HG02798 (cell line): ENCODE measurements around the gene ACSF2.

ENCODE experiments used
- ATAC-seq: cut with Tn5 transposase; IDR thresholded peaks from one replicate; pipeline ENCODE4 v1.9.1; 2021; ENCODE audit warnings: mild to moderate bottlenecking; ENCODE audit not compliant: unreplicated experiment, poor library complexity

Gene ACSF2

GRCh38 chr17:50517504-50518383 lies 91.7 kb downstream of the ACSF2 start:
- no peak for ATAC-seq

DNA sequence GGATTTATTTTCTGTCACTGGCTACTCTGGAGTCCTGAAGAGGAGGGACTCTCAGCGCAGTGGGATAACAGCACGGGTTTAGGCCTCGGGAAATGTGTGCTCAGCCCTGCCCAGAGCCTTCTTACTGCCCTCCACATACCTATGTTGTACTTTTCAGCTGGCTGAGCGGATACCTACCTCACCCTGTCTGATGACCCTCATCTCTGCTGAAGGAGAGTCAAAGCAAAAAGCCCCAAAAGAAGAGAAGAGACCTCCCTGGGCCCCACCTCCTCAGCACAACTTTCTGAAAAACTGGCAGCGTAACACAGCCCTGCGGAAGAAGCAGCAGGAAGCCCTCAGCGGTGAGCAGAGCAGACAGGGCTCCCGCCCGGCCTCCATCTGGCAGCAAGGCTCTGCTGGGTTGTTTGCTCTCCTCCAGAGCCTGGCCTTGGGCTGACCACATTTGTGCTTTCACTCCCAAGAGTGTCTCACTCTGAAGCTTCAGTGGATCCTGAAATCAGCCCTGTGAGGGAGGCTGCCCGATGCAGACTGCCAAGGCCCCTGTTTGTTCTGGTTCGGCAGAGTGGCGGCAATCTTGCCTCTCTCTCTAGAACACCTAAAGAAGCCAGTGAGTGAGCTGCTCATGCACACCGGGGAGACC lies 92.5 kb downstream of the ACSF2 start:
- ATAC-seq: no peak

- no peak for ATAC-seq
Measured at GRCh38 chr17:50519141-50519834, 93.3 kb downstream of the ACSF2 start.

DNA sequence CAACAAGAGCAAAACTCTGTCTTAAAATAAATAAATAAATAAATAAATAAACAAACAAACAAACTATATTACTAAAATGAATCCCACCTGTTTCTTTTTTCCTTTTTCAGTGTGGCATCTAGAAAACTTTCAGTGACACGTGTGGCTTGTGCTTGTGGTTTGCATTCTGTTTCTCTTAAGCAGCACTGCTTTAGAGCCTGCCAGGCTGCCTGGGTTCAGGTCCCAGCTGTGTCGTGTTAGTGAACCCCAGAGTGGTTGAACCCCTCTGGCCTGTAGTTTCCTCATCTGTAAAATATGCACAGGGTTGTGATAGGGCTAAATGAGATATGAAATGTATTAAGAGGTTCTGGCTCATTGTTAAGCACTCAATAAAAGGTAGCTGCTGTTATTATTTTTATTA lies 94.5 kb downstream of the ACSF2 start:
- no peak for ATAC-seq

DNA sequence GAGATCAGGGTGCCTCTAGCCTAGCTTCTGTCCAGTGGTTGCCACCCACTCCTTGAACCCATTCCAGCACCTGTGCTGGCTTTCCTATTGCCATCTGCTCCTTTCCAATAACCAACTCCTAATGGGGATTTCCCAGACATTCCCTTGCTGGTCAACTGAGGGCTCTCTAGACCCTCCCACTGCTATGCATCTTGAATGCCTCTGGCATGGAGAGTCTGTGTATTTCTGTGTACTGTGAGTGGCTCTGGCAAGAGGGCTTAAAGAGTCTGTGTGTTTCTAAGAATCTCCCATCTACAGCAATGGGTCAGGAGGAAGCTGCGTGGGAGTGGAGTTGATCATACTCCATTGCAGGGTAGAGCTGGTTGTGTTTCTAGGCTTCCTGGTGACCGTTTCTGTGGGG lies 95.5 kb downstream of the ACSF2 start:
- ATAC-seq: no peak

- ATAC-seq: no peak
Measured at GRCh38 chr17:50522766-50523165, 96.7 kb downstream of the ACSF2 start.

GRCh38 chr17:50523208-50523607 lies 97.2 kb downstream of the ACSF2 start:
- no peak for ATAC-seq
